Natural killer cell (primary cell): ENCODE results near the gene TRPC4. TPM values are rescaled to one million over a fixed set of nuclear protein-coding genes. Genes with fewer than 3 reads are reported as not detected.

Experiments
- ATAC-seq, 3 donors: fragments of 150-1000 bp in 2 of 3; fragments of 200-7000 bp in 1 of 3; cut with Tn5 transposase; 1 replicate in 1 of 3; 2 replicates in 2 of 3; pipeline ENCODE4 v1.10.0; 2021; ENCODE audit warnings: mild to moderate bottlenecking in 2 of 3, moderate library complexity in 2 of 3
- DNase-seq, 2 donors: peaks; one replicate each; pipeline versions ENCODE4 v3.0.0 to v3.0.0-alpha.2; 2013 to 2021; ENCODE audit warnings: mixed read lengths in 1 of 2
- H3K27ac ChIP-seq: one replicate; pipeline ENCODE4 v1.5.1; 2013; ENCODE audit warnings: mild to moderate bottlenecking, low read length
- H3K27me3 ChIP-seq: one replicate; pipeline ENCODE4 v1.6.1; 2013; ENCODE audit warnings: low read length; ENCODE audit not compliant: control insufficient read depth, insufficient read depth
- H3K36me3 ChIP-seq: one replicate; pipeline ENCODE4 v1.6.1; 2013; ENCODE audit warnings: low read length; ENCODE audit not compliant: control insufficient read depth, insufficient read depth
- H3K4me1 ChIP-seq: one replicate; pipeline ENCODE4 v1.6.1; 2013; ENCODE audit warnings: low read length; ENCODE audit not compliant: control insufficient read depth, insufficient read depth
- H3K4me3 ChIP-seq: one replicate; pipeline ENCODE4 v1.5.1; 2013; ENCODE audit warnings: low read length
- H3K9me3 ChIP-seq: one replicate; pipeline ENCODE4 v1.6.1; 2013; ENCODE audit warnings: low read length; ENCODE audit not compliant: control insufficient read depth, insufficient read depth
- H3K27ac Mint-ChIP-seq, 2 donors: one replicate each; pipeline ENCODE4 v1.8.0; 2022; ENCODE audit warnings: mild to moderate bottlenecking in 2 of 2, mixed read lengths in 2 of 2, moderate library complexity in 1 of 2
- H3K27me3 Mint-ChIP-seq, 2 donors: one replicate each; pipeline ENCODE4 v1.8.0; 2022; ENCODE audit warnings: low read depth in 2 of 2, mixed read lengths in 2 of 2
- H3K36me3 Mint-ChIP-seq: one replicate; pipeline ENCODE4 v1.8.0; 2022; ENCODE audit warnings: mixed read lengths
- H3K4me1 Mint-ChIP-seq, 2 donors: one replicate each; pipeline ENCODE4 v1.8.0; 2022; ENCODE audit warnings: mixed read lengths in 2 of 2
- H3K4me3 Mint-ChIP-seq: one replicate; pipeline ENCODE4 v1.8.0; 2022; ENCODE audit warnings: mild to moderate bottlenecking, moderate library complexity, mixed read lengths
- H3K9me3 Mint-ChIP-seq, 2 donors: one replicate each; pipeline ENCODE4 v1.8.0; 2022; ENCODE audit warnings: mixed read lengths in 2 of 2
- WGBS: methylation state at CpG from one replicate; pipeline ENCODE4 v1.1.7; 2013; ENCODE audit warnings: missing lambda C conversion rate; ENCODE audit not compliant: insufficient coverage; 5-methylcytosine and 5-hydroxymethylcytosine counted together
- intact Hi-C: fragments of 100-400 bp; cut with micrococcal nuclease; formaldehyde crosslinking; loops from one replicate; pipeline ENCODE4 v1.14.2; 2022
- total RNA-seq, 4 donors: library from RNA; stranded (reverse); fragments of 120-200 nt in 1 of 4; gene quantifications; one replicate each; pipeline versions ENCODE4 v1.2.3 to v1.2.4, GENCODE V29; 2013 to 2022
- TF ChIP-seq, protein P1 (sequence below): fragments of 200-600 bp; IDR thresholded peaks from one replicate; pipeline ENCODE4 v1.8.0; 2022; ENCODE audit warnings: antibody characterized with exemption

Gene TRPC4
- total RNA-seq, 3 donors from 2014 or later (not counting 1 experiment from before 2014, with no cell fraction given), result not detected

DNA sequence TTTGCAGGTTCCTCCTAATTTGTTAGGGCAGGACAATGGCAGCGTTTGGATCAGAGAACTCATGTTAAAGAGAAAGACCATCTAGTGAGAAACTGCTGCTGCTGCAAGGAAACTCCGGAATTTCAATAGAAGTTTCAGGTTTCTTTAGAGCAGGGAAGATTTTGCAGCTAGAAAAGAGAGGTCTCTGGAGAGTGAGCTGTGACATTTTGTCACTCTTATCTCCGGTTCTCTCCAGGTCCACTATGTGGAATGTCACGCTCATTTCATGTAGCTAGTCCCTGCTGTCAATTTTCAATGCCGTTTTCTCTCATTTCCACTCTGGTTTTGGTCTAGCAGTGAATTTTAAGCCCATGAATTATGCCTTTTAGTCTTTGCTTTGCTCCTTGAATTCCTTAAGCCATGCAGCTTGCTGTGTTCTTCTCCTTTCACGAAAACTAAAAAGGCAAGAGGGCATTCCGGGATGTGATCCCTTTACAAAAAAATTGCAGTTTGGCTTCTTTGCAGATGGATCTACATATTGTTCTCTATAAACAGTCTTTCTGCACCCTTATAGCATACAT is 224.3 kb downstream of the TRPC4 start:
- H3K4me3 Mint-ChIP-seq, result no peak overlapping the region
- no peak for DNase-seq
- Histone ChIP-seq H3K4me1 (no peaks in the 10 kb centered on the region), H3K36me3 (no peaks in the 10 kb centered on the region), H3K27ac (no peak overlapping the region), H3K4me3 (no peak overlapping the region), H3K9me3 (no peaks in the 10 kb centered on the region), H3K27me3 (no peaks in the 10 kb centered on the region)
- H3K9me3 Mint-ChIP-seq, result peaks cover 6 to 15% of the 10 kb centered on the region in 2 donors
- TF ChIP-seq, protein P1, sequence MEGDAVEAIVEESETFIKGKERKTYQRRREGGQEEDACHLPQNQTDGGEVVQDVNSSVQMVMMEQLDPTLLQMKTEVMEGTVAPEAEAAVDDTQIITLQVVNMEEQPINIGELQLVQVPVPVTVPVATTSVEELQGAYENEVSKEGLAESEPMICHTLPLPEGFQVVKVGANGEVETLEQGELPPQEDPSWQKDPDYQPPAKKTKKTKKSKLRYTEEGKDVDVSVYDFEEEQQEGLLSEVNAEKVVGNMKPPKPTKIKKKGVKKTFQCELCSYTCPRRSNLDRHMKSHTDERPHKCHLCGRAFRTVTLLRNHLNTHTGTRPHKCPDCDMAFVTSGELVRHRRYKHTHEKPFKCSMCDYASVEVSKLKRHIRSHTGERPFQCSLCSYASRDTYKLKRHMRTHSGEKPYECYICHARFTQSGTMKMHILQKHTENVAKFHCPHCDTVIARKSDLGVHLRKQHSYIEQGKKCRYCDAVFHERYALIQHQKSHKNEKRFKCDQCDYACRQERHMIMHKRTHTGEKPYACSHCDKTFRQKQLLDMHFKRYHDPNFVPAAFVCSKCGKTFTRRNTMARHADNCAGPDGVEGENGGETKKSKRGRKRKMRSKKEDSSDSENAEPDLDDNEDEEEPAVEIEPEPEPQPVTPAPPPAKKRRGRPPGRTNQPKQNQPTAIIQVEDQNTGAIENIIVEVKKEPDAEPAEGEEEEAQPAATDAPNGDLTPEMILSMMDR, result no peak
- intact Hi-C loops, result no loop called here
- WGBS, result 51% methylated on average over 7 of the region's 7 CpGs
- no peak overlapping the region for H3K27ac Mint-ChIP-seq
- ATAC-seq, result no peak
- H3K36me3 Mint-ChIP-seq, result peaks cover 4% of the 10 kb centered on the region
- no peaks in the 10 kb centered on the region for H3K27me3 Mint-ChIP-seq
- H3K4me1 Mint-ChIP-seq, result no peaks in the 10 kb centered on the region

DNA sequence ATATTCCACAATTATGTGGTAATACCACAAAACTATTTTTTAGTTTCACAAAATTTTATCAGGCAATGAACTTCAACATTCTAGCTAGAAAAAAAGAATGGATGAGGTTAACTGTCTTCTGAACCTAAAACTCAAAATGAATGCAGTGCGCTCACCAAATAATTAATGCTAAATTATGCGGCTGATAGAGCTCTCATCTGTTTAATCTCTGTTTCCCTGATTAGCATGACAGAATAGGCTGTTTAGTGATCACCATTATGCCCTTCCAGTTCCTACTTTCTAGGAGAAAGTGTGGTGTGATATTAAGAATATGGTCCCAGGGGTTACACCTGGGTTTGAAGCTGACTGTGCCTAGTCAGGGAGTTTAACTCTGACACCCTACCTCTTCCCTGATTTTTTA is 228.2 kb downstream of the TRPC4 start:
- TF ChIP-seq, protein P1, result no peak
- H3K4me3 Mint-ChIP-seq, result no peak overlapping the region
- 94% methylated on average over 2 of the region's 2 CpGs for WGBS
- no peaks in the 10 kb centered on the region for H3K27me3 Mint-ChIP-seq
- intact Hi-C loops, result no loop called here
- DNase-seq (no peak), ATAC-seq (no peak)
- no peaks in the 10 kb centered on the region for H3K4me1 ChIP-seq
- peaks cover 4% of the 10 kb centered on the region for H3K36me3 Mint-ChIP-seq
- H3K36me3 ChIP-seq, result no peaks in the 10 kb centered on the region
- no peaks in the 10 kb centered on the region for H3K9me3 ChIP-seq
- H3K27me3 ChIP-seq, result no peaks in the 10 kb centered on the region
- no peak overlapping the region for H3K27ac ChIP-seq
- H3K27ac Mint-ChIP-seq, result no peak overlapping the region
- H3K4me3 ChIP-seq, result no peak overlapping the region
- H3K9me3 Mint-ChIP-seq, result peaks cover 4 to 11% of the 10 kb centered on the region in 2 donors
- H3K4me1 Mint-ChIP-seq, result no peaks in the 10 kb centered on the region

GRCh38 chr13:37640499-37640898 is 229.1 kb downstream of the TRPC4 start:
- H3K27ac ChIP-seq, result no peak overlapping the region
- H3K27me3 ChIP-seq, result no peaks in the 10 kb centered on the region
- no peak for DNase-seq
- no peak for ATAC-seq
- Mint-ChIP-seq H3K36me3 (peaks cover 4% of the 10 kb centered on the region), H3K4me1 (no peaks in the 10 kb centered on the region), H3K4me3 (no peak overlapping the region), H3K27ac (no peak overlapping the region), H3K9me3 (peaks cover 4 to 11% of the 10 kb centered on the region in 2 donors), H3K27me3 (no peaks in the 10 kb centered on the region)
- intact Hi-C loops, result no loop called here
- WGBS, result 0% methylated on average over 1 of the region's 2 CpGs
- no peaks in the 10 kb centered on the region for H3K9me3 ChIP-seq
- H3K36me3 ChIP-seq, result no peaks in the 10 kb centered on the region
- TF ChIP-seq, protein P1, result no peak
- H3K4me1 ChIP-seq, result no peaks in the 10 kb centered on the region
- no peak overlapping the region for H3K4me3 ChIP-seq

- intact Hi-C loops, result no loop called here
- Histone ChIP-seq H3K4me3 (no peak overlapping the region), H3K27me3 (no peaks in the 10 kb centered on the region), H3K27ac (no peak overlapping the region), H3K36me3 (no peaks in the 10 kb centered on the region), H3K4me1 (no peaks in the 10 kb centered on the region), H3K9me3 (no peaks in the 10 kb centered on the region)
- H3K27me3 Mint-ChIP-seq, result no peaks in the 10 kb centered on the region
- peaks cover 1% of the 10 kb centered on the region for H3K36me3 Mint-ChIP-seq
- 95% methylated on average over 2 of the region's 8 CpGs for WGBS
- H3K27ac Mint-ChIP-seq, result no peak overlapping the region
- peaks cover 0 to 4% of the 10 kb centered on the region in 2 donors for H3K9me3 Mint-ChIP-seq
- TF ChIP-seq, protein P1, result no peak
- no peak for ATAC-seq
- no peak overlapping the region for H3K4me3 Mint-ChIP-seq
- H3K4me1 Mint-ChIP-seq, result no peaks in the 10 kb centered on the region
- no peak for DNase-seq
Measured at GRCh38 chr13:37636701-37637100, 232.9 kb downstream of the TRPC4 start.
